BJ (cell line): ENCODE results near the gene TFCP2. TPM values are rescaled to one million over a fixed set of nuclear protein-coding genes. Genes with fewer than 3 reads are reported as not detected.

Experiments used
- CTCF ChIA-PET: fragments of 350-600 bp; formaldehyde crosslinking; extraction: SDS; loops from one replicate; lab custom pipeline; 2021; ENCODE audit warnings: antibody characterized with exemption, inconsistent platforms; lab: Yijun Ruan, JAX
- POLR2A ChIA-PET: fragments of 300-600 bp; sonication (Branson Sonifier 250); formaldehyde crosslinking; extraction: SDS; loops from one replicate; lab custom pipeline; 2021; ENCODE audit warnings: antibody characterized with exemption; lab: Charles Lee
- DNase-seq: peaks from one replicate; pipeline ENCODE4 v3.0.0-alpha.2; 2011; ENCODE audit warnings: low read depth
- H3K27me3 ChIP-seq: 2 replicates; pipeline ENCODE4 v1.6.0; 2011; ENCODE audit warnings: low read length; ENCODE audit not compliant: control insufficient read depth, insufficient read depth
- H3K36me3 ChIP-seq: 2 replicates; pipeline ENCODE4 v1.5.1; 2011; ENCODE audit warnings: low read length; ENCODE audit not compliant: control insufficient read depth, insufficient read depth
- H3K4me3 ChIP-seq: 2 replicates; pipeline ENCODE4 v1.5.1; 2011; ENCODE audit warnings: low read depth, mild to moderate bottlenecking, control low read depth, low read length
- CTCF ChIP-seq: IDR thresholded peaks from 2 replicates; pipeline ENCODE4 v1.5.1; 2011; ENCODE audit warnings: low read depth, mild to moderate bottlenecking, control low read depth, inconsistent platforms, low read length, moderate library complexity; ENCODE audit not compliant: insufficient read depth
- polyA plus RNA-seq: library from polyadenylated mRNA; depleted of rRNA; stranded (reverse); fragments of >200 nt; gene quantifications from 2 replicates; pipeline ENCODE4 v1.2.3, GENCODE V29; 2011

Gene TFCP2
- polyA plus RNA-seq, 1 experiment: 11.4 TPM

- no peak overlapping the region for H3K4me3 ChIP-seq
- POLR2A ChIA-PET: interaction anchor here (0.7 kb wide), 1 partner anchor 107 kb away, joined by 3 read pairs; no protein-coding TSS in a partner anchor
- CTCF ChIA-PET: no interaction called here
- no peak for DNase-seq
- no peak for TF ChIP-seq CTCF
- no peaks in the 10 kb centered on the region for H3K36me3 ChIP-seq
- H3K27me3 ChIP-seq: no peaks in the 10 kb centered on the region
Measured at GRCh38 chr12:51132693-51133092, 40.2 kb downstream of the TFCP2 start.

DNA sequence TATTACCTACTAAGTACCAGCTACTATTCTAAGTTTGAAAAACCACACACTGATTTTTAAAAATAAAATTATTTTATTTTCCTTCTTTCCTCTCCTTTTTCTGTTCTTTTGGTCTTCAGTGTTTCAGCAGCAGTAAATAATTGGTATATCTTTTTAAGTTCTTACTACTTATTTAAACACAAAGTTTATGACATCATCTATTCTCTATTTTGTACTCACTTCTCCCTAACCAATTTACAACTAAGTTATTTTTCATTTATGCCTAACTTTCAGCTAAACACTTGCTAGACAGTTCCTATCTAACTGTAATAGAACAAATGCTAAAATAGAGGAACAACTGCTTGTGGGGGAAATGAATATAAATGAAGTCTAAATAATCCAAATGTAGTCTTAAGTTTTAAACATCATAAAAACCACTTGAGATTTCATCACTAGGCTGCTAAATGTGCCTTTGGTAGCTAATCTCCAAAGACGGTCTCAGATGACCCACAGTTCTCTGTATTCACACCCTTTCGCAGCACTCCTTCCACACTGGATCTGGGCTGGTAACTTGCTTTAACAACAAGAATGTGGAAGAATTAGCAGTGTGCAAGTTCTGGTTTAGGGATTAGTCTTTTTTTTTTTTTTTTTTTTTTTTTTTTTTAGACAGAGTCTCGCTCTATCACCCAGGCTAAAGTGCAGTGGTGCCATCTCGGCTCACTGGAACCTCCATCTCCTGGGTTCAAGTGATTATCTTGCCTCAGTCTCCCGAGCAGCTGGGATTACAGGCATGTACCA, 41.0 kb downstream of the TFCP2 start:
- ChIA-PET POLR2A (no interaction called here), CTCF (interaction anchor here (1.0 kb wide), 1 partner anchor 9 kb away, joined by 3 read pairs; no protein-coding TSS in a partner anchor)

DNA sequence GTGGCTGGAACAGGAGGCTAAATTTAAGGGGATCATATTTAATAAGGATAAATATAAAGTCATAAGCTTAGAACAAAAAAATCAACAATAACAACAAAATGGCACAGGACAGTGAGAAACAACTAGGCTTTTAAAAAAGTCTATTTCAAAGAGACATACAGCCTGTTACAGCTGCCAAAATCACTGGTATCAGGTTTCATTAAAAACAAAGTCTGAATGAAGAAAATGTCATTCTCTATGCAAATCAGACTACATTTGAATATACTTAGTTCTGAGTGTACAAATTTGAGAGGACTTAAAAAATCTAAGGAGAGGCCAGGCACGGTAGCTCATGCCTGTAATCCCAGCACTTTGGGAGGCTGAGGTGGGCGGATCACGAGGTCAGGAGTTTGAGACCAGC, 44.0 kb downstream of the TFCP2 start:
- DNase-seq: no peak
- H3K4me3 ChIP-seq: no peak overlapping the region
- no peak for TF ChIP-seq CTCF
- CTCF ChIA-PET: interaction anchor here (0.7 kb wide), 2 partner anchors 31 to 122 kb away, joined by 3 read pairs; no protein-coding TSS in a partner anchor
- H3K27me3 ChIP-seq: no peaks in the 10 kb centered on the region
- POLR2A ChIA-PET: no interaction called here
- H3K36me3 ChIP-seq: peaks cover 4% of the 10 kb centered on the region

More for the DNA sequence above, 41.0 kb downstream of the TFCP2 start:
- no peaks in the 10 kb centered on the region for H3K27me3 ChIP-seq
- TF ChIP-seq CTCF: no peak
- no peak overlapping the region for H3K4me3 ChIP-seq
- H3K36me3 ChIP-seq: no peaks in the 10 kb centered on the region
- DNase-seq: no peak

GRCh38 chr12:51127050-51127729, 45.7 kb downstream of the TFCP2 start:
- no peaks in the 10 kb centered on the region for H3K27me3 ChIP-seq
- peaks cover 4% of the 10 kb centered on the region for H3K36me3 ChIP-seq
- no peak overlapping the region for H3K4me3 ChIP-seq
- POLR2A ChIA-PET: interaction anchor here (0.6 kb wide), 1 partner anchor 112 kb away, joined by 3 read pairs; no protein-coding TSS in a partner anchor
- CTCF ChIA-PET: no interaction called here
- DNase-seq: no peak
- no peak for TF ChIP-seq CTCF

GRCh38 chr12:51126297-51126696, 46.6 kb downstream of the TFCP2 start:
- ChIA-PET POLR2A (interaction anchor here (0.6 kb wide), 1 partner anchor 113 kb away, joined by 3 read pairs; no protein-coding TSS in a partner anchor), CTCF (no interaction called here)
- no peak for TF ChIP-seq CTCF
- no peak overlapping the region for H3K4me3 ChIP-seq
- peaks cover 4% of the 10 kb centered on the region for H3K36me3 ChIP-seq
- no peak for DNase-seq
- no peaks in the 10 kb centered on the region for H3K27me3 ChIP-seq
